MM.1S (cell line): ENCODE results near the gene BLCAP.

Experiments used
- CTCF ChIP-seq: fragments of 300-600 bp; sonication (generic); IDR thresholded peaks from 2 replicates; pipeline ENCODE4 v1.5.1; 2016; ENCODE audit warnings: antibody characterized with exemption, low read length, mixed read lengths
- EZH2phosphoT487 ChIP-seq: fragments of 300-600 bp; sonication (generic); IDR thresholded peaks from 2 replicates; pipeline ENCODE4 v1.6.1; 2018; ENCODE audit warnings: antibody characterized with exemption, low read length

DNA sequence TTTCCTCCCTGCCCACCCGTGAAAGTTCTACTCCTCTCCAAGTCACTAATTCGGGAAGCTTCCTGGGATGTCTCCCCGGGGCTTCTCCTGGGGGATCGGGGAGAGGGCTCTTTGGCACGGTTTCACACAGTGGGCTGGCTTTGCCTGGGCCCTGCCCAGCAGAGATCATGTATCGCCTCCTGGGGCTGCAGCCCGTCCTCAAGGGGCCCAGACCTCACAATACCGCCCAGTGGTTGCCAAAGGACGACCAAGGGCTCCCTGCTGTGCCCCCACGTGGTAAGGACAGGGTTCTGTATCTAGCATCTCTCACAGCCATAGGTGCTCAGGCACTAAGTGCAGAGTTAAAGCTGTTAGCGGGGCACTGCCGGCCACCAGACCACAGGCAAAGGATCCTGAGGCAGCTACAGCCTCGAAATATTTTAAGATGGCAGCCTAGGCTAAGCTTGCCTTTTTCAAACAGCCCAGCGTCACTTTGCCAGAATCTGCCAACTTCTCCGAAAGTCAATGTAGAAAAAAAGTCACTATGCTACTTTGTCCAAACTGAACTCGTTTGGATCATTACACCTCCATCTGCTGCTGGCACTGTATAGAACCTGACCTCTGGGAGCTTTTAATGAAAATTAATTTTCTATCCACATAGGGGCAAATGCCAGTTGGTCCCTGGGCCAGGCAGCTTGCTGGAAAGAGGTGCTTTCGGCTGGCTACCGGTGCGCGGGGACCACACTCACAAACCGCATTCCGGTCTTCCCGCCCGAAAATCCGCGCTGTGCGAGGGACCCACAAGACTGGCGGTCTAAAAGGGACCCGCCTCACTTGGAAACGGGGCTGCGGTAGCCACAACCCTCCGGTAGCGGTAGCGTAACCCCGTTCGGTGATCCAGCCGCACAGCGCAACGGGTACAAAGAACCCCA lies 7.9 kb downstream of the BLCAP start:
- no peak for TF ChIP-seq EZH2phosphoT487
- no peak for TF ChIP-seq CTCF
